ENCODE data around the gene DHFR.

DHFR gene

GRCh38 chr5:80655231-80655774 is 520 bp upstream of the DHFR start:
- no peak for DNase-seq (ENCODE audit: low read depth)

GRCh38 chr5:80654054-80654390 is 761 bp downstream of the DHFR start:
- no peak for DNase-seq (ENCODE audit: low read depth)

GRCh38 chr5:80653502-80653901 is 1.3 kb downstream of the DHFR start:
- no peak for DNase-seq (ENCODE audit: low read depth)

GRCh38 chr5:80646926-80647325 is 7.9 kb downstream of the DHFR start:
- no peak for DNase-seq (ENCODE audit: low read depth)

- DNase-seq (ENCODE audit: low read depth), result peak; percentile 23
Measured at GRCh38 chr5:80644900-80645299, 9.9 kb downstream of the DHFR start.

- no peak for DNase-seq (ENCODE audit: low read depth)
Measured at GRCh38 chr5:80641353-80641752, 13.4 kb downstream of the DHFR start.

- no peak for DNase-seq (ENCODE audit: low read depth)
Measured at GRCh38 chr5:80634193-80634592, 20.6 kb downstream of the DHFR start.

GRCh38 chr5:80632700-80633099 is 22.1 kb downstream of the DHFR start:
- DNase-seq (ENCODE audit: low read depth), result no peak

GRCh38 chr5:80631278-80632259 is 23.2 kb downstream of the DHFR start:
- no peak for DNase-seq (ENCODE audit: low read depth)

GRCh38 chr5:80629281-80629680 is 25.5 kb downstream of the DHFR start:
- DNase-seq (ENCODE audit: low read depth), result peak; percentile 4

- DNase-seq (ENCODE audit: low read depth), result no peak
Measured at GRCh38 chr5:80625230-80625629, 29.6 kb downstream of the DHFR start.

- no peak for DNase-seq (ENCODE audit: low read depth)
Measured at GRCh38 chr5:80623999-80624398, 30.8 kb downstream of the DHFR start.

- DNase-seq (ENCODE audit: low read depth), result no peak
Measured at GRCh38 chr5:80622756-80623155, 32.0 kb downstream of the DHFR start.

- peak; percentile 84 for DNase-seq (ENCODE audit: low read depth)
Measured at GRCh38 chr5:80620211-80620610, 34.6 kb downstream of the DHFR start.

GRCh38 chr5:80619086-80619485 is 35.7 kb downstream of the DHFR start:
- DNase-seq (ENCODE audit: low read depth), result no peak

GRCh38 chr5:80618438-80618837 is 36.3 kb downstream of the DHFR start:
- DNase-seq (ENCODE audit: low read depth), result no peak

- no peak for DNase-seq (ENCODE audit: low read depth)
Measured at GRCh38 chr5:80615266-80615914, 39.4 kb downstream of the DHFR start.

- no peak for DNase-seq (ENCODE audit: low read depth)
Measured at GRCh38 chr5:80609692-80610091, 45.1 kb downstream of the DHFR start.

GRCh38 chr5:80608731-80609130 is 46.1 kb downstream of the DHFR start:
- DNase-seq (ENCODE audit: low read depth), result no peak

- DNase-seq (ENCODE audit: low read depth), result no peak
Measured at GRCh38 chr5:80607832-80608231, 47.0 kb downstream of the DHFR start.

- DNase-seq (ENCODE audit: low read depth), result no peak
Measured at GRCh38 chr5:80607343-80607742, 47.4 kb downstream of the DHFR start.

- DNase-seq (ENCODE audit: low read depth), result no peak
Measured at GRCh38 chr5:80600943-80601693, 53.7 kb downstream of the DHFR start.

All from amniotic epithelial cell (primary cell).